ENCODE data around the gene FOXN3. TPM values are rescaled to one million over a fixed set of nuclear protein-coding genes. Genes with fewer than 3 reads are reported as not detected.

FOXN3 gene
- total and polyA plus RNA-seq, 10 donors = 9.2 to 121 (median 98.3) TPM

DNA sequence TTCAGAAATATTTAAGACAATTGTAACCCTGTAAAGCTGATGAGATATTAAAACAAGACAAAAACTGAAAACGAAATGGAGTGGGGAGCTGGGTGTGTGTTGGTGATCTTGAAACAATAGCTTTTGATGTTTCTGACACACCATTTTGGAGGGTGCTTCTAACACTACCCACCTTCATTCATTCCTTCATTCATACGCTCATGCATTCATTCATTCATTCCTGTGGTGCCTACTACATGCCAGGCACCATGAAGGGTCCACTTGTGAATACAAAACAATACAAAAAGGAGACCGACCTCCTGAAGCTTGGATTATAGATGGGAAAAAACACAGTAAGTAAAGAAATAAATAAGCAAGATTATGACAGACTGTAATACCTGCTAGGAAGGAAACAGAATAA is 60.5 kb downstream of the FOXN3 start:
- H3K27ac ChIP-seq = peak overlapping the region in 6 of 8 donors; percentile 32 to 87 (median 76)
- 57 to 72% (median 63%) methylated on average over 3 of the region's 3 CpGs for WGBS, 5 donors
- no peaks in the 10 kb centered on the region for H3K36me3 ChIP-seq
- TF ChIP-seq POLR2A (IDR thresholded peaks at IDR 0.05) = no peak
- TF ChIP-seq POLR2AphosphoS5 (IDR thresholded peaks at IDR 0.05) = no peak
- TF ChIP-seq, protein P1, sequence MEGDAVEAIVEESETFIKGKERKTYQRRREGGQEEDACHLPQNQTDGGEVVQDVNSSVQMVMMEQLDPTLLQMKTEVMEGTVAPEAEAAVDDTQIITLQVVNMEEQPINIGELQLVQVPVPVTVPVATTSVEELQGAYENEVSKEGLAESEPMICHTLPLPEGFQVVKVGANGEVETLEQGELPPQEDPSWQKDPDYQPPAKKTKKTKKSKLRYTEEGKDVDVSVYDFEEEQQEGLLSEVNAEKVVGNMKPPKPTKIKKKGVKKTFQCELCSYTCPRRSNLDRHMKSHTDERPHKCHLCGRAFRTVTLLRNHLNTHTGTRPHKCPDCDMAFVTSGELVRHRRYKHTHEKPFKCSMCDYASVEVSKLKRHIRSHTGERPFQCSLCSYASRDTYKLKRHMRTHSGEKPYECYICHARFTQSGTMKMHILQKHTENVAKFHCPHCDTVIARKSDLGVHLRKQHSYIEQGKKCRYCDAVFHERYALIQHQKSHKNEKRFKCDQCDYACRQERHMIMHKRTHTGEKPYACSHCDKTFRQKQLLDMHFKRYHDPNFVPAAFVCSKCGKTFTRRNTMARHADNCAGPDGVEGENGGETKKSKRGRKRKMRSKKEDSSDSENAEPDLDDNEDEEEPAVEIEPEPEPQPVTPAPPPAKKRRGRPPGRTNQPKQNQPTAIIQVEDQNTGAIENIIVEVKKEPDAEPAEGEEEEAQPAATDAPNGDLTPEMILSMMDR (IDR thresholded peaks at IDR 0.05 in 8 of 11, conservative IDR thresholded peaks at IDR 0.05 in 3 of 11) = no peak
- peaks cover 9 to 74% (median 42%) of the 10 kb centered on the region in 6 donors for H3K4me1 ChIP-seq
- no peak overlapping the region for H3K4me3 ChIP-seq
- H3K9me3 ChIP-seq = no peaks in the 10 kb centered on the region
- intact Hi-C loops (cut with DNase I; ENCODE audit: low total_unique reads) = no loop called here
- H3K27me3 ChIP-seq (replicated peaks in 1 of 7) = no peaks in the 10 kb centered on the region
- no peak for DNase-seq

DNA sequence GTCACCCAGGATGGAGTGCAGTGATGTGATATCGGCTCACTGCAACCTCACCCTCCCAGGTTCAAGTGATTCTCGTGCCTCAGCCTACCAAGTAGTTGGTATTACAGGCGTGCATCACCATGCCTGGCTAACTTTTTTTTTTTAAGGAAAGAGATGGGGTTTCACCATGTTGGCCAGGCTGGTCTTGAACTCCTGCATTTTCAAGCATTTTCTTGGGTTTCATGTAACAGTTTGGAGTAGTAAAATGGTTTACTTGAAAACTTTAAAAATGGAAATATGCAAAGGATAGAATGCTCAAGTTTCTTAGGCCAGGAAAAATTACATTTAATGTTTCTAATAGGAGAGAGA is 63.3 kb downstream of the FOXN3 start:
- no peaks in the 10 kb centered on the region for H3K27me3 ChIP-seq (replicated peaks in 1 of 7)
- TF ChIP-seq POLR2A (IDR thresholded peaks at IDR 0.05) = no peak
- TF ChIP-seq, protein P1 (IDR thresholded peaks at IDR 0.05 in 8 of 11, conservative IDR thresholded peaks at IDR 0.05 in 3 of 11) = no peak
- TF ChIP-seq POLR2AphosphoS5 (IDR thresholded peaks at IDR 0.05) = no peak
- H3K9me3 ChIP-seq = no peaks in the 10 kb centered on the region
- no peak for DNase-seq
- H3K36me3 ChIP-seq = peaks cover 0 to 18% (median 7%) of the 10 kb centered on the region in 6 donors
- intact Hi-C loops (cut with DNase I; ENCODE audit: low total_unique reads) = no loop called here
- 88 to 96% (median 94%) methylated on average over 3 of the region's 3 CpGs for WGBS, 5 donors
- peaks cover 20 to 82% (median 53%) of the 10 kb centered on the region in 6 donors for H3K4me1 ChIP-seq
- peak overlapping the region in 4 of 8 donors; percentile 73 to 80 (median 78) for H3K27ac ChIP-seq
- H3K4me3 ChIP-seq = no peak overlapping the region

DNA sequence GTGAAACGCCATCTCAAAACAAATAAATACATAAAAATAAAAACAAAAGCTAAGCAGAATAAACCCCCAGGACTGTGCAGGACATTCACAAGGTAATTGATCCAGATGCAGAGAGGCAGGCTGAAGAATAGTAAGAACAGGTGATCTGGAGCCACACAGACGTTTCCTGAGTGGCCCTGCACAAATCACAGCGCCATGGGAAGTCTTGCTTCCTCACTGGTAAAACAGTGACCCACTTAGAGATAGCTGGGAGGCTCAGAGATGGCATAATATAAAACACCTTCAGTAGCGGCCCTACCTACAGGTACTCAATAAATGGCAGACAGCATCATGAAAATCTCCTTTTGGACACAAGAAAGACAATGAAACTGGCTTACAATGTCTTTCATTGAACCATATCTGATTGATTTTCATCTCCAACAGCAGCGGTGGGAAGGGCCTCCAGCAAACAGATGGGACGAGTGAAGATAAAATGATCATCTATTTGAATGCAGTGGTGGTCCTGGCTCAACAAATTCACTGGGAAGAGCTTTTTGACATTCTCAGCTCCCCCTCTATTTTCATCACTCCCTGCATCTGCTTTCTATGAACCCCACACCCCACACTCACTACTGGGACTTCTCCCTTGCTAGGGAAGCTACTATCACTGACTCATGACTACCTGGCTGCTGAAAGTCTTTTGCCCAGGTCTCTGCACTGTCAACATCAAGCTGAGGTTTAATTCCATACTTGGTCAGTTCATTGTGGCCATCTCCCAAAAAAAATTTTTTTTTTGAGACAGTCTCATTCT is 63.9 kb downstream of the FOXN3 start:
- H3K4me1 ChIP-seq = peaks cover 20 to 80% (median 53%) of the 10 kb centered on the region in 6 donors
- peaks cover 0 to 24% (median 10%) of the 10 kb centered on the region in 6 donors for H3K36me3 ChIP-seq
- H3K27ac ChIP-seq = peak overlapping the region in 6 of 8 donors; percentile 30 to 80 (median 78)
- TF ChIP-seq, protein P1 (IDR thresholded peaks at IDR 0.05 in 8 of 11, conservative IDR thresholded peaks at IDR 0.05 in 3 of 11) = no peak
- no peak for TF ChIP-seq POLR2A (IDR thresholded peaks at IDR 0.05)
- TF ChIP-seq POLR2AphosphoS5 (IDR thresholded peaks at IDR 0.05) = no peak
- no peaks in the 10 kb centered on the region for H3K27me3 ChIP-seq (replicated peaks in 1 of 7)
- H3K9me3 ChIP-seq = no peaks in the 10 kb centered on the region
- intact Hi-C loops (cut with DNase I; ENCODE audit: low total_unique reads) = no loop called here
- WGBS, 5 donors = 76 to 83% (median 80%) methylated on average over 6 of the region's 6 CpGs
- no peak overlapping the region for H3K4me3 ChIP-seq
- no peak for DNase-seq
